ENCODE results near the gene ILK. TPM values are rescaled to one million over a fixed set of nuclear protein-coding genes. Genes with fewer than 3 reads are reported as not detected.
A peak's percentile ranks its signal among the peaks of the same experiment; 100 is the strongest.

Gene ILK
- total RNA-seq, 4 donors from 2014 or later: 159 to 211 (median 169) TPM

DNA sequence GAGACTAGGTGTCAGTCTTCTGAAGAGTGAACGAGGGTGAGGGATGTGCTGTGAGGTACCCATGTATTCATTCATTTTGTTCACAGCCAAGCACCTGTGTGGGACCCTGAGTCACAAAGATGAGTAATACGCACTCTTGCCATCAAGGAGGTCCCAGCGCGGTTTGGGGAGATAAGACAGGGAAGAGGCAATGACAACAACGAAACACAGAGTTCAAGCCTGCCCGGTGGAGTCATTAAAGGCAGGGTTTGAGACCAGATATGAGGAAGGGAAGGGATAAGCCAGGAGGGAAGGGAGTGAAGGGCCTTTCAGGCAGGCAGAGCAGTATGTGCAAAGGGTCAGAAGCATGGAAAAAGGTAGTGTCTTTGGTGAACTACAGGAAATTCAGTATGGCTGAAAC, 47.4 kb downstream of the ILK start:
- 63 to 93% methylated on average over 4 to 6 of the region's 6 CpGs for WGBS, 2 donors (ENCODE audit: low coverage in 1 of 2)
- H3K27ac ChIP-seq: no peak overlapping the region

DNA sequence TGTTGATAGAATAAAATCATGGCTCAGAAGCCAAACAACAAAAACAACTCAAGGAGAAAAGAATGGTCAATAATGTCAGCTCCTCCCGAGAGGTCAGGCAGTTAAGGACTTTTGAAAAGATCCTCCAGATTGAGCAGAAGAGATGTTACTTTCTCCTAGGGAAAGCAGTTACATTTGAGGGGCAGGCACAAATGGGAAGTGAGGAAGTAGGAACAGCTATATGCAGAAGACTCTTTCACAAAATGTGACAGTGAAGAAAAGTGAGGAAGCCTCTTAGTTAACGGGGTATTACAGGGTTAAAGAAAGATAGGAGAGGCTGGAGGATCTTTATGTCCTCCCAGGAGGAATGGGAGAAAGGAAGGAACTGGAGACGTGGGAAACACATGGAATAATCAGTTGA, 48.6 kb downstream of the ILK start:
- H3K27me3 ChIP-seq: peaks cover 22% of the 10 kb centered on the region
- H3K4me3 ChIP-seq: no peak overlapping the region
- no peaks in the 10 kb centered on the region for H3K36me3 ChIP-seq
- intact Hi-C loops (cut with DNase I; ENCODE audit: low total_unique reads) (no loop called here), in situ Hi-C loops (cut with MboI; ENCODE audit: low pct_ligation_motif_present in 1 of 4, low pct_unique_long_range_greater_than_20kb in 1 of 4, low sequenced_read_pairs in 3 of 4) (no loop called here)
- no peaks in the 10 kb centered on the region for H3K9me3 ChIP-seq
- DNase-seq: no peak
- H3K27ac ChIP-seq: no peak overlapping the region
- H3K4me1 ChIP-seq: peaks cover 2 to 26% (median 17%) of the 10 kb centered on the region in 4 donors
- 52 to 62% methylated on average over 3 of the region's 3 CpGs for WGBS, 2 donors (ENCODE audit: low coverage in 1 of 2)
- TF ChIP-seq EP300 (IDR thresholded peaks at IDR 0.05; ENCODE audit: low read depth): no peak
- TF ChIP-seq POLR2AphosphoS5 (IDR thresholded peaks at IDR 0.05): no peak
- no peak for TF ChIP-seq POLR2A (IDR thresholded peaks at IDR 0.05)
- TF ChIP-seq, protein P1, sequence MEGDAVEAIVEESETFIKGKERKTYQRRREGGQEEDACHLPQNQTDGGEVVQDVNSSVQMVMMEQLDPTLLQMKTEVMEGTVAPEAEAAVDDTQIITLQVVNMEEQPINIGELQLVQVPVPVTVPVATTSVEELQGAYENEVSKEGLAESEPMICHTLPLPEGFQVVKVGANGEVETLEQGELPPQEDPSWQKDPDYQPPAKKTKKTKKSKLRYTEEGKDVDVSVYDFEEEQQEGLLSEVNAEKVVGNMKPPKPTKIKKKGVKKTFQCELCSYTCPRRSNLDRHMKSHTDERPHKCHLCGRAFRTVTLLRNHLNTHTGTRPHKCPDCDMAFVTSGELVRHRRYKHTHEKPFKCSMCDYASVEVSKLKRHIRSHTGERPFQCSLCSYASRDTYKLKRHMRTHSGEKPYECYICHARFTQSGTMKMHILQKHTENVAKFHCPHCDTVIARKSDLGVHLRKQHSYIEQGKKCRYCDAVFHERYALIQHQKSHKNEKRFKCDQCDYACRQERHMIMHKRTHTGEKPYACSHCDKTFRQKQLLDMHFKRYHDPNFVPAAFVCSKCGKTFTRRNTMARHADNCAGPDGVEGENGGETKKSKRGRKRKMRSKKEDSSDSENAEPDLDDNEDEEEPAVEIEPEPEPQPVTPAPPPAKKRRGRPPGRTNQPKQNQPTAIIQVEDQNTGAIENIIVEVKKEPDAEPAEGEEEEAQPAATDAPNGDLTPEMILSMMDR (IDR thresholded peaks at IDR 0.05): no peak

More for the DNA sequence above, 47.4 kb downstream of the ILK start:
- TF ChIP-seq POLR2AphosphoS5 (IDR thresholded peaks at IDR 0.05) (no peak), POLR2A (IDR thresholded peaks at IDR 0.05) (no peak), EP300 (IDR thresholded peaks at IDR 0.05; ENCODE audit: low read depth) (no peak)
- TF ChIP-seq, protein P1 (IDR thresholded peaks at IDR 0.05): no peak
- intact Hi-C loops (cut with DNase I; ENCODE audit: low total_unique reads): no loop called here
- Histone ChIP-seq H3K27me3 (peaks cover 10% of the 10 kb centered on the region), H3K9me3 (no peaks in the 10 kb centered on the region), H3K36me3 (no peaks in the 10 kb centered on the region), H3K4me3 (no peak overlapping the region), H3K4me1 (peaks cover 14 to 33% (median 23%) of the 10 kb centered on the region in 4 donors)
- no peak for DNase-seq
- in situ Hi-C loops (cut with MboI; ENCODE audit: low pct_ligation_motif_present in 1 of 4, low pct_unique_long_range_greater_than_20kb in 1 of 4, low sequenced_read_pairs in 3 of 4): no loop called here

DNA sequence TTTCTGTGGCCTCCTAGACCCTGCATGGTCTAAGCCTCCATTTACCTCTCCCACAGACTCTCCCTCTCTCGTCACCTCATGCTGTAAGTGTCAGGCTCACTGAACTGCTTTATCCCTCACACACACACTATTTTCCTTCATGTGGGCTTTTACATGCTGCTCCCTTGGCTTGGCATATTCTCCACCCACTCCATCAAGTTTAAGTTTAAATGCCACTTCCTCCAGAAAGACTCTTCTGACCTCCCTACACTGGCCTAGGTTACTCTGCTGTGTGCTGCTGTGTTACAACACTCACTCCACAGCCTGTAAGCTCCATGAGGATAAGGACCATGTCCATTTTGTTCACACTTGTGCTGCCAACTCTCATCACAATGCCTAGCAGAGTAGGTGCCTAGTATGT, 49.5 kb downstream of the ILK start:
- in situ Hi-C loops (cut with MboI; ENCODE audit: low pct_ligation_motif_present in 1 of 4, low pct_unique_long_range_greater_than_20kb in 1 of 4, low sequenced_read_pairs in 3 of 4) (no loop called here), intact Hi-C loops (cut with DNase I; ENCODE audit: low total_unique reads) (no loop called here)
- H3K27me3 ChIP-seq: peaks cover 27% of the 10 kb centered on the region
- no peaks in the 10 kb centered on the region for H3K9me3 ChIP-seq
- WGBS, 2 donors (ENCODE audit: low coverage in 1 of 2): 82 to 100% methylated on average over 1 of the region's 1 CpG
- H3K4me1 ChIP-seq: peaks cover 0 to 17% (median 12%) of the 10 kb centered on the region in 4 donors
- H3K4me3 ChIP-seq: no peak overlapping the region
- no peaks in the 10 kb centered on the region for H3K36me3 ChIP-seq
- TF ChIP-seq POLR2A (IDR thresholded peaks at IDR 0.05): no peak
- TF ChIP-seq, protein P1 (IDR thresholded peaks at IDR 0.05): no peak
- TF ChIP-seq EP300 (IDR thresholded peaks at IDR 0.05; ENCODE audit: low read depth): no peak
- TF ChIP-seq POLR2AphosphoS5 (IDR thresholded peaks at IDR 0.05): no peak
- no peak for DNase-seq
- peak overlapping the region in 1 of 4 donors; percentile 3 for H3K27ac ChIP-seq

DNA sequence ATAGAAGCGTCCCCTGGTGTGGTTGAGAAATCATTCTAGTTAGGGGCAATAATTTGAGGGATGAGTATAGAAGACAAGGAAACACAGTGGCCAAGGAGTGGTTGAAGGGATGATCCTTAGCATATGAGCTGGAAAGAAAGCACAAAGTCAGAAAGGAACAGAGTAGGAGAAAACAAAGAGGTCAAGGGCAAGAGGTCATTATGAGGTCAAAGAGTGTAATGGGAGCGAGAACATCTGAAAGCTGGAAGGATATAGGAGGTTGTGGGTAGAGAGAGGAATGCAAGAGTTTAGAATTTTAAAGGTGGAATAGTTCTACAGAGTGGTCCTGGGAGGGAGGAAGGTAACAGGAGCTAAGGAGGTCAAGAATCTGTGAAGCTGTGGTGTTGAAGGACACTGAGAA, 50.1 kb downstream of the ILK start:
- in situ Hi-C loops (cut with MboI; ENCODE audit: low pct_ligation_motif_present in 1 of 4, low pct_unique_long_range_greater_than_20kb in 1 of 4, low sequenced_read_pairs in 3 of 4) (no loop called here), intact Hi-C loops (cut with DNase I; ENCODE audit: low total_unique reads) (no loop called here)
- Histone ChIP-seq H3K4me3 (no peak overlapping the region), H3K4me1 (peaks cover 0 to 12% (median 8%) of the 10 kb centered on the region in 4 donors), H3K9me3 (no peaks in the 10 kb centered on the region), H3K27ac (peak overlapping the region in 3 of 4 donors; percentile 13 to 79 (median 30)), H3K36me3 (no peaks in the 10 kb centered on the region), H3K27me3 (peaks cover 27% of the 10 kb centered on the region)
- 84 to 89% methylated on average over 2 of the region's 2 CpGs for WGBS, 2 donors (ENCODE audit: low coverage in 1 of 2)
- TF ChIP-seq, protein P1 (IDR thresholded peaks at IDR 0.05): no peak
- TF ChIP-seq POLR2AphosphoS5 (IDR thresholded peaks at IDR 0.05) (no peak), EP300 (IDR thresholded peaks at IDR 0.05; ENCODE audit: low read depth) (no peak), POLR2A (IDR thresholded peaks at IDR 0.05) (no peak)
- no peak for DNase-seq
